ENCODE measurements around the gene GDE1. TPM values are rescaled to one million over a fixed set of nuclear protein-coding genes. Genes with fewer than 3 reads are reported as not detected.

The GDE1 gene
- total and polyA plus RNA-seq, 9 of the 15 experiments (the other 6 are each of a cell fraction or from before 2014, with no cell fraction given): 18.8 to 40.5 (median 22.3) TPM

- TF ChIP-seq, protein P1, sequence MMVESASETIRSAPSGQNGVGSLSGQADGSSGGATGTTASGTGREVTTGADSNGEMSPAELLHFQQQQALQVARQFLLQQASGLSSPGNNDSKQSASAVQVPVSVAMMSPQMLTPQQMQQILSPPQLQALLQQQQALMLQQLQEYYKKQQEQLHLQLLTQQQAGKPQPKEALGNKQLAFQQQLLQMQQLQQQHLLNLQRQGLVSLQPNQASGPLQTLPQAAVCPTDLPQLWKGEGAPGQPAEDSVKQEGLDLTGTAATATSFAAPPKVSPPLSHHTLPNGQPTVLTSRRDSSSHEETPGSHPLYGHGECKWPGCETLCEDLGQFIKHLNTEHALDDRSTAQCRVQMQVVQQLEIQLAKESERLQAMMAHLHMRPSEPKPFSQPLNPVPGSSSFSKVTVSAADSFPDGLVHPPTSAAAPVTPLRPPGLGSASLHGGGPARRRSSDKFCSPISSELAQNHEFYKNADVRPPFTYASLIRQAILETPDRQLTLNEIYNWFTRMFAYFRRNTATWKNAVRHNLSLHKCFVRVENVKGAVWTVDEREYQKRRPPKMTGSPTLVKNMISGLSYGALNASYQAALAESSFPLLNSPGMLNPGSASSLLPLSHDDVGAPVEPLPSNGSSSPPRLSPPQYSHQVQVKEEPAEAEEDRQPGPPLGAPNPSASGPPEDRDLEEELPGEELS (CRISPR knock-in tag; IDR thresholded peaks at IDR 0.05; ENCODE audit: borderline replicate concordance): no peak
- no peak for TF ChIP-seq MTF1 (CRISPR knock-in tag; IDR thresholded peaks at IDR 0.05; ENCODE audit: borderline replicate concordance)
- no peak for TF ChIP-seq CCAR2 (IDR thresholded peaks at IDR 0.05; ENCODE audit: low read depth, low read length)
- no peak for TF ChIP-seq YY1 (IDR thresholded peaks at IDR 0.05; ENCODE audit: borderline replicate concordance in 1 of 3, control insufficient read depth in 1 of 3, extremely low read depth in 1 of 3, insufficient read depth in 3 of 3, insufficient read length in 1 of 3, insufficient replicate concordance in 2 of 3, low read depth in 1 of 3, low read length in 2 of 3)
- peak in 1 of 2 experiments; percentile 62; a peak in 2 of 4 replicates for TF ChIP-seq MNT (conservative IDR thresholded peaks at IDR 0.05)
- no peak for TF ChIP-seq CREBBP (IDR thresholded peaks at IDR 0.05; ENCODE audit: low read depth, low read length)
- TF ChIP-seq ETS1 (conservative IDR thresholded peaks at IDR 0.05; ENCODE audit: control insufficient read depth, low read depth, low read length): no peak
- TF ChIP-seq ZKSCAN1 (IDR thresholded peaks at IDR 0.05; ENCODE audit: low read depth, low read length): no peak
- peak; percentile 74 for TF ChIP-seq VEZF1 (CRISPR knock-in tag; IDR thresholded peaks at IDR 0.05)
- TF ChIP-seq NFIX (CRISPR knock-in tag; IDR thresholded peaks at IDR 0.05; ENCODE audit: low read depth): no peak
- TF ChIP-seq ZNF197 (CRISPR knock-in tag; IDR thresholded peaks at IDR 0.05; ENCODE audit: low read depth): no peak
- peak; percentile 37; the same call in 1 of the 2 replicates for TF ChIP-seq MAFK (IDR thresholded peaks at IDR 0.05; ENCODE audit: low read length)
- peak; percentile 83; the same call in 1 of the 2 replicates for TF ChIP-seq CC2D1A (IDR thresholded peaks at IDR 0.05)
- peak; percentile 71; the same call in 1 of the 2 replicates for TF ChIP-seq ZNF175 (CRISPR knock-in tag; IDR thresholded peaks at IDR 0.05; ENCODE audit: low read depth)
- TF ChIP-seq ATF4 (CRISPR knock-in tag; IDR thresholded peaks at IDR 0.05): no peak
- TF ChIP-seq STAG1 (CRISPR knock-in tag; IDR thresholded peaks at IDR 0.05; ENCODE audit: borderline replicate concordance): no peak
These were observed 1.0 kb downstream of the GDE1 start (continued) for GRCh38 chr16:19520861-19521331.
